Hematopoietic multipotent progenitor cell (in vitro differentiated cells): ENCODE measurements around the gene SGO1. TPM values are rescaled to one million over a fixed set of nuclear protein-coding genes. Genes with fewer than 3 reads are reported as not detected.

Experiments used
- small RNA-seq: library from RNA; depleted of rRNA; stranded (forward); fragments of <200 nt; gene quantifications from one replicate; pipeline ENCODE3, GENCODE V24; 2012
- total RNA-seq: library from RNA; depleted of rRNA; stranded (reverse); fragments of >200 nt; gene quantifications from one replicate; pipeline ENCODE4 v1.2.3, GENCODE V29; 2012

SGO1 gene
- total RNA-seq, 1 donor, result 0.81 TPM

Small RNA genes within 50 kb of the gene (small RNA-seq; reads per million reads assigned to genes)
- gene MIR3135A, result not detected

Other genes starting within 250 kb of the SGO1 start
- gene RAB5A, start 239.1 kb downstream of the SGO1 start, total RNA-seq, result 36.4 TPM
- not detected for gene PP2D1, start 173.9 kb downstream of the SGO1 start, total RNA-seq
- 4.6 TPM for gene KAT2B, start 145.8 kb downstream of the SGO1 start, total RNA-seq